ENCODE results near the gene GLS.
A peak's percentile ranks its signal among the peaks of the same experiment; 100 is the strongest.
"Not testable (repeated sequence)": the region's sequence is repeated elsewhere in the genome, so short reads cannot be mapped to it uniquely, and the experiment has no call there.

The GLS gene

GRCh38 chr2:190856985-190857384, 23.6 kb upstream of the GLS start:
- DNase-seq (ENCODE audit: low read depth) = no peak

DNA sequence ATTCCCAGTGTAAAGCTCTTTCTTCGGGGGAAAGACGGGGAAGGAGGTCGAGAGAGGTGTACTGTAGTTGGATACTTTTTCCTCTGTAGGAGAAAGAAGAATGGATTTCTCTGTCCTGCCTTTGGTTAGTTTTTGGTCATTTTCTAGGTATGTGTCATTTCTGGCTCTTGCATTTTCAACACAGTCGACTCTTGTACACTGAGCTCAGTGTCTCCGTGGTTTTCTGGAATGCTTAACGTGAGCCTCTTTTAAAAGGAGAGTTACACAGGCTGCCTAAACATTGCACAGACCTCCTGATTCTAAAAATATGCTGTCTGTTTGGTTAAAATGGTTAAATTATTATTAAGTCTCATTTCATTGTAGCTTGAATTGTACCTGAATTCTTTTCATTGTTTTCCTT, 21.8 kb upstream of the GLS start:
- DNase-seq (ENCODE audit: low read depth) = peak; percentile 68

GRCh38 chr2:190859347-190860297, 21.0 kb upstream of the GLS start:
- DNase-seq (ENCODE audit: low read depth) = no peak

DNA sequence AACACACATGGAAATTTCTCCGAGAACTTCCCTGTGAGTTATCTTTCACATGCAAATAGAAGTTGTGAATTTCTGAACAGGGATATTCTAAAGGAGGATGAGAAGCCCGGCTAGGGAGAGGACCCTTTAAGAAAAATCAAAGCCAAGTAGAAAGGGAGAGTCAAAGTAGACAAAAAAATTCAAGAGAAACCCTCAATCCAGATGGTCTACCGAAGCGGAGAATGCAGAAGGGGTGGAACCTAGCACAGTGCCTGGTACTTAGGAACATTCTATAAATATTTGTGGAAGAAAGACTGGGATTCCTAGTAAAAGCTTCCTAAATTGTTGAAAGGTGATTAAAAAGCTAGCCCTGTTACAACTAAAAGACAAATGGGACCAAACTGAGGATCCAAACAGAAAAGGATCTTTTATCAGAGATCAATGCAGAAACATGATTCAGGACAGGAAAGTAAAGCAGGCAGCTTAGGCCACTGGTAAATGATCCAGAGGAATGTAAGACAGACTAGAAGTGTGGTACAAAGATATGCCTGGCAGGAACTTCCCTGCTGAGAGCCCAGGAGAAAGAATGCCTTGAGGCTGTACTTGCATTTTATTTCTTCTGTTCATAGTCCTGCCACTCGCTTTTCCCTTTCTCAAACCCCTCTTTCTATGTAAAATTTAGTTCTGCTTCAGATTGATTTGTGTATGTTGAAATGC, 19.5 kb upstream of the GLS start:
- peak; percentile 75 for DNase-seq (ENCODE audit: low read depth)

- not testable (repeated sequence) for DNase-seq (ENCODE audit: low read depth)
Observed at GRCh38 chr2:190862128-190862527, 18.5 kb upstream of the GLS start.

- no peak for DNase-seq (ENCODE audit: low read depth)
Observed at GRCh38 chr2:190862571-190862991, 18.0 kb upstream of the GLS start.

GRCh38 chr2:190863946-190864345, 16.7 kb upstream of the GLS start:
- DNase-seq (ENCODE audit: low read depth) = no peak

DNA sequence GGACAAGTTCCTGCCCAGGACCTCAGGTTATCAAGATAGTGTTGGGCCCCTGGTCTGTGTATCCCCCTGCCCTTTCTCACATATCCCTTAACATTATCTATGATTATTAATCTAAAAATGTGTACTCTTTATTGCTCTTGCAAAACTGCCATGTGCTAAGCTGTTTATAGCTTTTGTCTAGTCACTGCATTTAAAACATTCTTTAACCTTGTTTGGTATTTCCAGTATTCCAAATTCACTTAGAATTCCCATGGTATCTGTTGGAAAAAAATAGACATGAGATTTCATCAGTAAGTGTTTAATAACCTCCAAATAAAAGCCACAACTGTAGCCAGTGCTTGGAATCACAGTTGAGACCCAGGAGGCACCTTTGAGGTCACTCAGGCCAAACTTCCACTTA, 16.2 kb upstream of the GLS start:
- DNase-seq (ENCODE audit: low read depth) = peak; percentile 69

DNA sequence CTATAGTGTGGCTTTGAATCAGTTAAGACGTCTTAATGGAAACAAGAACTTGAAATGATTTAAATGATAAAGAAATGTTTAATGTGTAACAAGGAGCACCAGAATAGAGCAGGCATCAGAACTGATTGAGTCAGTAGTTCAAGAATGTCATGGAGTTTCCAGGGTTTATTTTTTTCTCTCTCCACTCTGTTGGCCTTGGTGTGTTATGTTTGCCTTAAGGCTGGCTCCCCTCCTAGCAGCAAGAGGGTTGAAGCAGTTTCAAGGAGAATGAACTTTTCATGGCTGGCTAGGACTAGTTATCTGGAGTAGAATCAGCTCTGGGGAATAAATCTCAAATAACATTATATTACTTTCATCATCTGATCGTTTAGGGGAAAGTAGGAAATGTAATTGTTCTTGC, 13.4 kb upstream of the GLS start:
- DNase-seq (ENCODE audit: low read depth) = peak; percentile 68

GRCh38 chr2:190867832-190868231, 12.8 kb upstream of the GLS start:
- DNase-seq (ENCODE audit: low read depth) = no peak

GRCh38 chr2:190869721-190870120, 10.9 kb upstream of the GLS start:
- DNase-seq (ENCODE audit: low read depth) = no peak

DNA sequence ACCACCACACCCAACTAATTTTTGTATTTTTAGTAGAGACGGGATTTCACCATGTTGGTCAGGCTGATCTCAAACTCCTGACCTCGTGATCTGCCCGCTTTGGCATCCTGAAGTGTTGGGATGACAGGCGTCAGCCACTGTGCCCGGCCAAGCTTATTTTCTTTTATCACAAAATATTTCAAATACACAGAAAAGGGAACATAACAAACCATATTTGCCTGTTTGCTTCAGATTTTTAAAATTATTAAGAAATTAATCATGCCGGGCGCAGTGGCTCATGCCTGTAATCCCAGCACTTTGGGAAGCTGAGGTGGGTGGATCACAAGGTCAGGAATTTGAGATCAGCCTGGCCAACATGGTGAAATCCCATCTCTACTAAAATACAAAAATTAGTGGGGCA, 7.2 kb upstream of the GLS start:
- DNase-seq (ENCODE audit: low read depth) = not testable (repeated sequence)

GRCh38 chr2:190875891-190876290, 4.7 kb upstream of the GLS start:
- DNase-seq (ENCODE audit: low read depth) = no peak

DNA sequence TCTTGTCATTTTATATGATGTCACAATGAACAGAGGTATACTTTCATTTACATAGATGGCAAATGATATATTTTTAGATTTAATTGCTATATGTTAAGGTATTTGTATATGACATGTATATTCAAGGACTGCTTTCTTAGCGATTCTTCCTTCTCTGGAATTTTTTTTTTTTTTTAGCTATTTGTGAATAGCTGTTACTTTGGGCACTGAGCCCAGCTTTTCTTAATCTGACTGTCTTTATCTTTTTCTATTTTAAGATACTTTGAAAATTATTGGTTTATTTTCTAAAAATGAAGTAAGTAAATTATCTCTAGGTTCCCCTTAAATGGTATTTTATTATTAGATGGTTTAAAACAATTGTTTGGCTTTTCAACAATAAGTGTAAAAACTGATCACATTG, 4.0 kb upstream of the GLS start:
- DNase-seq (ENCODE audit: low read depth) = no peak

DNA sequence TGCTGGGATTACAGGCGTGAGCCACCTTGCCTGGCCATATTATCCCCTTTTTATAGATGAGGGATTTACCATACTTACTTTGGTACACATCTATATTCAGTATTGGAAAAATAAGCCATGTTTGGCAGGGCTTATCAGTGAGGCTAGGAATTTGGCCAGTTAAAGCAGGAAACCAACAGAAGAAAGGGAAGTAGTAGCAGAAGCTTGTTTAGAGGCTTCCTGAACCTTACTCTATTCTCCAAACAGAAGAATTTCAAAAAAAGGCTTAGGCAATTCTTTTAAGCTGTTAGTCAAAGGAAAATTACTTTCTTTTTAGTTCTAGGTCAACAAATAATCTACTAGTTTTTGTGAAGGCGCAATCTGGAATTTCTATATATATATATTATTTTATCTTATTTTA, 3.2 kb upstream of the GLS start:
- no peak for DNase-seq (ENCODE audit: low read depth)

GRCh38 chr2:190879474-190880377, 895 bp upstream of the GLS start:
- peak; percentile 62 for DNase-seq (ENCODE audit: low read depth)

DNA sequence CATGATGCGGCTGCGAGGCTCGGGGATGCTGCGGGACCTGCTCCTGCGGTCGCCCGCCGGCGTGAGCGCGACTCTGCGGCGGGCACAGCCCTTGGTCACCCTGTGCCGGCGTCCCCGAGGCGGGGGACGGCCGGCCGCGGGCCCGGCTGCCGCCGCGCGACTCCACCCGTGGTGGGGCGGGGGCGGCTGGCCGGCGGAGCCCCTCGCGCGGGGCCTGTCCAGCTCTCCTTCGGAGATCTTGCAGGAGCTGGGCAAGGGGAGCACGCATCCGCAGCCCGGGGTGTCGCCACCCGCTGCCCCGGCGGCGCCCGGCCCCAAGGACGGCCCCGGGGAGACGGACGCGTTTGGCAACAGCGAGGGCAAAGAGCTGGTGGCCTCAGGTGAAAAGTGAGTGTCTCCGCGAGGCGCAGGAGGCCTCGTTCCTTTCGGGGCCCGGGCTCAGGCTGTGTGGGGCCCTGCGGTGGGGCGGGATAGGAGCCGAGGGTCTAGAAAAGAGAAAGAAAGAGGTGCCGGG, 520 bp downstream of the GLS start:
- DNase-seq (ENCODE audit: low read depth) = no peak

- DNase-seq (ENCODE audit: low read depth) = peak; percentile 40
Observed at GRCh38 chr2:190881598-190882410, 1.2 kb downstream of the GLS start.

DNA sequence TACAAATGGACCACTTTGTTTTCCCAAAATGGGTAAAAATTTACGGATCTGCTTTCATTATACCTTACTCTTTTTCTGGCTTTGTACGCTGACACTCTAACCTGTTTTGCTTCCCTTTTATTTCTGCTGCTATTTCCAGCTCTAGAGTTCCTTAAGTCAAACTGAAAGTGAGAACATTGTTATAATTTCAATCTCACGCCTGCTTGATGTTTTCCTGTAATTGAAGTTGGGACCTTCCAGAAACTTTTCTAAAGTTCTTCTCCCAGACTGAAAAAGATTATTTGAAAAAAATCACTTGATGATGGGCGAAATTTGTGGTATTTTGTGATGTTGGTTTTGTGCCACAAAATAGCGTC, 1.8 kb downstream of the GLS start:
- no peak for DNase-seq (ENCODE audit: low read depth)

DNA sequence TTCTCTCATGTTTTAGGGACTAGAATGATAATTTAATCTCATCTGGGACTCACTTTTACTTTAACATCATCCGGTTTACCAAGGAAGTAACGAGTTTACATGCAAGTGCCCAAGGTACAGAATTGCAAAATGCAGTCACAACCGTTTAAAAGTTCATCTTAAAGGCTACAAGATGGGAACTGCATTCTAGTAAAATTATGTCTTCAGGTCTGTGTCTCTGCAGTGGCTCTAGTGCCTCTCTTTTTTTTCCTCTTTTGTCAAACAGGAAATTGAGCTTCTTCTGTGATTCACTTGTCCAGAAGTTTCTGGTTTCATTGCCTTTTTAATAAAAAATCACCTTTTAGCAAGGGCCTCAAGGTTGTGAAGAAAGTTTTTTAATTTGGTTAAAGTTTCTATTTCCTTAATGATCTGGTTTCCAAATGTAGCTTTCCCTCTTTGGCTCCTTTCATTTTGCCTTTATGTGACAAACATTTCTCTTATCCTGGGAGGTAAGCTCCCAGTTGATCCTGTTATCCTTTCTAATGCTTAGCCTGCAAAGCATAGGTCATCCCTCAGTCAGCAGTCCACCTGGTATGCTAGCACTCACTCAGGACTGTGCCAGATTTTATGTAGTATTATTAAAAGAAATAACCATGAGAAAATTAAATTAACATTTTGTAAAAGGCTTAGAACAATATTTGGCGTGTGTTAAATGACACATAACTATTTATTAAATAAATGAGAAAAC, 2.4 kb downstream of the GLS start:
- no peak for DNase-seq (ENCODE audit: low read depth)

DNA sequence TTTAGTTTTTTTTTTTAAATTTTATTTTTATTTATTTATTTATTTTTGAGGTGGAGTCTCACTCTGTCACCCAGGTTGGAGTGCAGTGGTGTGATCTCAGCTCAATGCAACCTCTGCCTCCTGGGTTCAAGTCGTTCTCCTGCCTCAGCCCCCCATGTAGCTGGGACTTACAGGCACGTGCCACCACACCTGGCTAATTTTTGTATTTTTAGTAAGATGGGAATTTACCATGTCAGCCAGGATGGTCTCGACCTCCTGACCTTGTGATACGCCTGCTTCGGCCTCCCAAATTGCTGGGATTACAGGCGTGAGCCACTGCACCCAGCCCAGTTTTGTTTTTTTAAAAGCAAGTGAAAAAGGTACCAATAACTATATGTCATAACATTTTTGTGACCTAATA, 5.2 kb downstream of the GLS start:
- DNase-seq (ENCODE audit: low read depth) = not testable (repeated sequence)

Data from fibroblast of gingiva (primary cell).